ENCODE measurements around the gene NPB. TPM values are rescaled to one million over a fixed set of nuclear protein-coding genes. Genes with fewer than 3 reads are reported as not detected.
A peak's percentile ranks its signal among the peaks of the same experiment; 100 is the strongest.

Gene NPB
- total and polyA plus RNA-seq, 11 donors: 0.13 to 1.2 (median 0.50) TPM; not detected in 1

GRCh38 chr17:81908793-81909192 is 6.8 kb downstream of the NPB start:
- Histone ChIP-seq H3K27me3 (no peaks in the 10 kb centered on the region), H3K27ac (no peak overlapping the region), H3K4me1 (peaks cover 5 to 25% (median 14%) of the 10 kb centered on the region in 12 donors), H3K36me3 (peaks cover 0 to 60% (median 18%) of the 10 kb centered on the region in 9 donors), H3K4me3 (no peak overlapping the region), H3K9me3 (no peaks in the 10 kb centered on the region)
- TF ChIP-seq, protein P1, sequence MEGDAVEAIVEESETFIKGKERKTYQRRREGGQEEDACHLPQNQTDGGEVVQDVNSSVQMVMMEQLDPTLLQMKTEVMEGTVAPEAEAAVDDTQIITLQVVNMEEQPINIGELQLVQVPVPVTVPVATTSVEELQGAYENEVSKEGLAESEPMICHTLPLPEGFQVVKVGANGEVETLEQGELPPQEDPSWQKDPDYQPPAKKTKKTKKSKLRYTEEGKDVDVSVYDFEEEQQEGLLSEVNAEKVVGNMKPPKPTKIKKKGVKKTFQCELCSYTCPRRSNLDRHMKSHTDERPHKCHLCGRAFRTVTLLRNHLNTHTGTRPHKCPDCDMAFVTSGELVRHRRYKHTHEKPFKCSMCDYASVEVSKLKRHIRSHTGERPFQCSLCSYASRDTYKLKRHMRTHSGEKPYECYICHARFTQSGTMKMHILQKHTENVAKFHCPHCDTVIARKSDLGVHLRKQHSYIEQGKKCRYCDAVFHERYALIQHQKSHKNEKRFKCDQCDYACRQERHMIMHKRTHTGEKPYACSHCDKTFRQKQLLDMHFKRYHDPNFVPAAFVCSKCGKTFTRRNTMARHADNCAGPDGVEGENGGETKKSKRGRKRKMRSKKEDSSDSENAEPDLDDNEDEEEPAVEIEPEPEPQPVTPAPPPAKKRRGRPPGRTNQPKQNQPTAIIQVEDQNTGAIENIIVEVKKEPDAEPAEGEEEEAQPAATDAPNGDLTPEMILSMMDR (IDR thresholded peaks at IDR 0.05): no peak
- no peak for TF ChIP-seq POLR2A (IDR thresholded peaks at IDR 0.05)
- DNase-seq (no peak), ATAC-seq (no peak)
- WGBS, 4 donors: 93 to 97% (median 95%) methylated on average over 10 to 11 of the region's 11 CpGs
- intact Hi-C loops (cut with DNase I): no loop called here

- no peaks in the 10 kb centered on the region for H3K9me3 ChIP-seq
- 95 to 100% (median 96%) methylated on average over 7 to 12 of the region's 12 CpGs for WGBS, 4 donors
- H3K27ac ChIP-seq: no peak overlapping the region
- no peak for DNase-seq
- no peak for TF ChIP-seq POLR2A (IDR thresholded peaks at IDR 0.05)
- TF ChIP-seq, protein P1 (IDR thresholded peaks at IDR 0.05): no peak
- H3K4me3 ChIP-seq: no peak overlapping the region
- ATAC-seq: no peak
- intact Hi-C loops (cut with DNase I): no loop called here
- H3K4me1 ChIP-seq: peaks cover 5 to 25% (median 14%) of the 10 kb centered on the region in 12 donors
- H3K27me3 ChIP-seq: no peaks in the 10 kb centered on the region
- peaks cover 0 to 63% (median 22%) of the 10 kb centered on the region in 9 donors for H3K36me3 ChIP-seq
Observed at GRCh38 chr17:81909231-81909630, 7.2 kb downstream of the NPB start.

GRCh38 chr17:81909966-81910839 is 8.2 kb downstream of the NPB start:
- Histone ChIP-seq H3K9me3 (no peaks in the 10 kb centered on the region), H3K4me3 (peak overlapping the region; percentile 63 to 98 (median 80)), H3K27ac (peak overlapping the region in 10 of 12 donors; percentile 17 to 81 (median 50)), H3K27me3 (no peaks in the 10 kb centered on the region), H3K36me3 (peaks cover 0 to 62% (median 32%) of the 10 kb centered on the region in 9 donors), H3K4me1 (peaks cover 5 to 25% (median 14%) of the 10 kb centered on the region in 12 donors)
- DNase-seq: no peak
- ATAC-seq: peak in 2 of 4 donors; percentile 2
- 32 to 40% (median 34%) methylated on average over 19 to 23 of the region's 23 CpGs for WGBS, 4 donors
- TF ChIP-seq POLR2A (IDR thresholded peaks at IDR 0.05): no peak
- TF ChIP-seq, protein P1 (IDR thresholded peaks at IDR 0.05): no peak
- intact Hi-C loops (cut with DNase I): no loop called here

GRCh38 chr17:81910840-81911276 is 8.8 kb downstream of the NPB start:
- H3K9me3 ChIP-seq: no peaks in the 10 kb centered on the region
- no peaks in the 10 kb centered on the region for H3K27me3 ChIP-seq
- H3K36me3 ChIP-seq: peaks cover 0 to 67% (median 38%) of the 10 kb centered on the region in 9 donors
- intact Hi-C loops (cut with DNase I): loop anchor here in 1 of 10 donors (1.0 kb wide), 1 partner anchor 20 kb away; the partner anchor contains the start of genes ALYREF and ANAPC11
- DNase-seq (no peak), ATAC-seq (no peak)
- no peak for TF ChIP-seq POLR2A (IDR thresholded peaks at IDR 0.05)
- TF ChIP-seq, protein P1 (IDR thresholded peaks at IDR 0.05): no peak
- WGBS, 4 donors: 0 to 1% (median 1%) methylated on average over 22 to 55 of the region's 55 CpGs; no CpG with 5 or more reads in 1 of the 4 donors
- H3K4me3 ChIP-seq: peak overlapping the region; percentile 63 to 98 (median 80)
- peaks cover 5 to 29% (median 15%) of the 10 kb centered on the region in 12 donors for H3K4me1 ChIP-seq
- peak overlapping the region in 10 of 12 donors; percentile 17 to 81 (median 50) for H3K27ac ChIP-seq

Data from heart left ventricle (tissue), 16 donors.